ENCODE measurements around the gene ADRM1. TPM values are rescaled to one million over a fixed set of nuclear protein-coding genes. Genes with fewer than 3 reads are reported as not detected.

ADRM1 gene
- total RNA-seq, 1 donor from 2014 or later = 188 TPM

- H3K27me3 Mint-ChIP-seq (ENCODE audit: insufficient read depth) = no peaks in the 10 kb centered on the region
- H3K27ac Mint-ChIP-seq = no peak overlapping the region
- intact Hi-C loops (cut with micrococcal nuclease) = no loop called here
- H3K4me1 Mint-ChIP-seq (ENCODE audit: low read depth) = no peaks in the 10 kb centered on the region
- H3K9me3 Mint-ChIP-seq = no peaks in the 10 kb centered on the region
- H3K4me3 Mint-ChIP-seq = no peak overlapping the region
- H3K36me3 Mint-ChIP-seq (ENCODE audit: low read depth) = peaks cover 13% of the 10 kb centered on the region
- DNase-seq (ENCODE audit: low spot score) = no peak
Measured at GRCh38 chr20:62284448-62284847, 18.3 kb upstream of the ADRM1 start.

GRCh38 chr20:62285151-62285550, 17.6 kb upstream of the ADRM1 start:
- Mint-ChIP-seq H3K27ac (no peak overlapping the region), H3K4me1 (ENCODE audit: low read depth) (no peaks in the 10 kb centered on the region), H3K9me3 (no peaks in the 10 kb centered on the region), H3K27me3 (ENCODE audit: insufficient read depth) (no peaks in the 10 kb centered on the region), H3K36me3 (ENCODE audit: low read depth) (peaks cover 13% of the 10 kb centered on the region), H3K4me3 (no peak overlapping the region)
- no peak for DNase-seq (ENCODE audit: low spot score)
- intact Hi-C loops (cut with micrococcal nuclease) = no loop called here

- Mint-ChIP-seq H3K36me3 (ENCODE audit: low read depth) (peaks cover 13% of the 10 kb centered on the region), H3K27me3 (ENCODE audit: insufficient read depth) (no peaks in the 10 kb centered on the region), H3K4me3 (no peak overlapping the region), H3K9me3 (no peaks in the 10 kb centered on the region), H3K4me1 (ENCODE audit: low read depth) (no peaks in the 10 kb centered on the region), H3K27ac (no peak overlapping the region)
- intact Hi-C loops (cut with micrococcal nuclease) = no loop called here
- DNase-seq (ENCODE audit: low spot score) = no peak
Measured at GRCh38 chr20:62285722-62286121, 17.1 kb upstream of the ADRM1 start.

- no peak for DNase-seq (ENCODE audit: low spot score)
- no peaks in the 10 kb centered on the region for H3K9me3 Mint-ChIP-seq
- no peak overlapping the region for H3K27ac Mint-ChIP-seq
- no peak overlapping the region for H3K4me3 Mint-ChIP-seq
- H3K4me1 Mint-ChIP-seq (ENCODE audit: low read depth) = no peaks in the 10 kb centered on the region
- no peaks in the 10 kb centered on the region for H3K27me3 Mint-ChIP-seq (ENCODE audit: insufficient read depth)
- peaks cover 14% of the 10 kb centered on the region for H3K36me3 Mint-ChIP-seq (ENCODE audit: low read depth)
- intact Hi-C loops (cut with micrococcal nuclease) = no loop called here
Measured at GRCh38 chr20:62286493-62287064, 16.2 kb upstream of the ADRM1 start.

- no peak for DNase-seq (ENCODE audit: low spot score)
- H3K27ac Mint-ChIP-seq = no peak overlapping the region
- H3K36me3 Mint-ChIP-seq (ENCODE audit: low read depth) = peaks cover 9% of the 10 kb centered on the region
- H3K4me3 Mint-ChIP-seq = no peak overlapping the region
- no peaks in the 10 kb centered on the region for H3K9me3 Mint-ChIP-seq
- no peaks in the 10 kb centered on the region for H3K4me1 Mint-ChIP-seq (ENCODE audit: low read depth)
- H3K27me3 Mint-ChIP-seq (ENCODE audit: insufficient read depth) = no peaks in the 10 kb centered on the region
- intact Hi-C loops (cut with micrococcal nuclease) = no loop called here
Measured at GRCh38 chr20:62287129-62287528, 15.7 kb upstream of the ADRM1 start.

- no peaks in the 10 kb centered on the region for H3K27me3 Mint-ChIP-seq (ENCODE audit: insufficient read depth)
- H3K27ac Mint-ChIP-seq = no peak overlapping the region
- intact Hi-C loops (cut with micrococcal nuclease) = no loop called here
- H3K9me3 Mint-ChIP-seq = no peaks in the 10 kb centered on the region
- H3K4me1 Mint-ChIP-seq (ENCODE audit: low read depth) = no peaks in the 10 kb centered on the region
- H3K36me3 Mint-ChIP-seq (ENCODE audit: low read depth) = peaks cover 11% of the 10 kb centered on the region
- H3K4me3 Mint-ChIP-seq = no peak overlapping the region
- DNase-seq (ENCODE audit: low spot score) = no peak
Measured at GRCh38 chr20:62287759-62288534, 14.8 kb upstream of the ADRM1 start.

GRCh38 chr20:62288535-62289105, 14.2 kb upstream of the ADRM1 start:
- intact Hi-C loops (cut with micrococcal nuclease) = no loop called here
- no peaks in the 10 kb centered on the region for H3K27me3 Mint-ChIP-seq (ENCODE audit: insufficient read depth)
- DNase-seq (ENCODE audit: low spot score) = no peak

GRCh38 chr20:62289131-62289530, 13.7 kb upstream of the ADRM1 start:
- Mint-ChIP-seq H3K27ac (no peak overlapping the region), H3K4me1 (ENCODE audit: low read depth) (no peaks in the 10 kb centered on the region), H3K4me3 (no peak overlapping the region), H3K36me3 (ENCODE audit: low read depth) (peaks cover 12% of the 10 kb centered on the region), H3K9me3 (no peaks in the 10 kb centered on the region), H3K27me3 (ENCODE audit: insufficient read depth) (no peaks in the 10 kb centered on the region)
- intact Hi-C loops (cut with micrococcal nuclease) = no loop called here
- DNase-seq (ENCODE audit: low spot score) = no peak

More at GRCh38 chr20:62288535-62289105, 14.2 kb upstream of the ADRM1 start:
- no peaks in the 10 kb centered on the region for H3K4me1 Mint-ChIP-seq (ENCODE audit: low read depth)
- H3K36me3 Mint-ChIP-seq (ENCODE audit: low read depth) = peaks cover 11% of the 10 kb centered on the region
- no peaks in the 10 kb centered on the region for H3K9me3 Mint-ChIP-seq
- no peak overlapping the region for H3K27ac Mint-ChIP-seq
- H3K4me3 Mint-ChIP-seq = no peak overlapping the region

- H3K4me1 Mint-ChIP-seq (ENCODE audit: low read depth) = no peaks in the 10 kb centered on the region
- no peaks in the 10 kb centered on the region for H3K27me3 Mint-ChIP-seq (ENCODE audit: insufficient read depth)
- H3K27ac Mint-ChIP-seq = no peak overlapping the region
- no peaks in the 10 kb centered on the region for H3K9me3 Mint-ChIP-seq
- no peak for DNase-seq (ENCODE audit: low spot score)
- intact Hi-C loops (cut with micrococcal nuclease) = no loop called here
- H3K36me3 Mint-ChIP-seq (ENCODE audit: low read depth) = peaks cover 13% of the 10 kb centered on the region
- no peak overlapping the region for H3K4me3 Mint-ChIP-seq
Measured at GRCh38 chr20:62289898-62290297, 12.9 kb upstream of the ADRM1 start.

GRCh38 chr20:62291251-62292066, 11.3 kb upstream of the ADRM1 start:
- Mint-ChIP-seq H3K4me3 (no peak overlapping the region), H3K9me3 (no peaks in the 10 kb centered on the region), H3K36me3 (ENCODE audit: low read depth) (peaks cover 15% of the 10 kb centered on the region), H3K27me3 (ENCODE audit: insufficient read depth) (no peaks in the 10 kb centered on the region), H3K4me1 (ENCODE audit: low read depth) (no peaks in the 10 kb centered on the region), H3K27ac (no peak overlapping the region)
- intact Hi-C loops (cut with micrococcal nuclease) = no loop called here
- DNase-seq (ENCODE audit: low spot score) = no peak

GRCh38 chr20:62292108-62292507, 10.7 kb upstream of the ADRM1 start:
- no peak overlapping the region for H3K4me3 Mint-ChIP-seq
- H3K9me3 Mint-ChIP-seq = no peaks in the 10 kb centered on the region
- no peak for DNase-seq (ENCODE audit: low spot score)
- peaks cover 15% of the 10 kb centered on the region for H3K36me3 Mint-ChIP-seq (ENCODE audit: low read depth)
- intact Hi-C loops (cut with micrococcal nuclease) = no loop called here
- H3K27me3 Mint-ChIP-seq (ENCODE audit: insufficient read depth) = no peaks in the 10 kb centered on the region
- no peak overlapping the region for H3K27ac Mint-ChIP-seq
- H3K4me1 Mint-ChIP-seq (ENCODE audit: low read depth) = no peaks in the 10 kb centered on the region

GRCh38 chr20:62293111-62293784, 9.5 kb upstream of the ADRM1 start:
- H3K27me3 Mint-ChIP-seq (ENCODE audit: insufficient read depth) = no peaks in the 10 kb centered on the region
- DNase-seq (ENCODE audit: low spot score) = no peak
- no peaks in the 10 kb centered on the region for H3K4me1 Mint-ChIP-seq (ENCODE audit: low read depth)
- intact Hi-C loops (cut with micrococcal nuclease) = no loop called here
- H3K4me3 Mint-ChIP-seq = no peak overlapping the region
- no peaks in the 10 kb centered on the region for H3K9me3 Mint-ChIP-seq
- H3K27ac Mint-ChIP-seq = no peak overlapping the region
- peaks cover 15% of the 10 kb centered on the region for H3K36me3 Mint-ChIP-seq (ENCODE audit: low read depth)
